Right atrium auricular region (tissue), 2 donors: ENCODE data around the gene COL6A1. TPM values are rescaled to one million over a fixed set of nuclear protein-coding genes. Genes with fewer than 3 reads are reported as not detected.
A peak's percentile ranks its signal among the peaks of the same experiment; 100 is the strongest.

ENCODE experiments used
- DNase-seq: peaks from one replicate; pipeline ENCODE4 v3.0.0-alpha.2; 2019; ENCODE audit warnings: low spot score
- H3K27ac ChIP-seq, 2 donors: fragments of 200-600 bp; sonication (generic); 1 replicate in 1 of 2; 2 replicates in 1 of 2; pipeline ENCODE4 v1.5.1; 2016 to 2019
- H3K27me3 ChIP-seq, 2 donors: fragments of 200-600 bp; sonication (generic); one replicate each; pipeline versions ENCODE4 v1.5.1 to v1.6.0; 2017 to 2019
- H3K36me3 ChIP-seq: fragments of 200-600 bp; sonication (generic); one replicate; pipeline ENCODE4 v1.5.1; 2016
- H3K4me1 ChIP-seq, 2 donors: fragments of 200-600 bp; sonication (generic); one replicate each; pipeline versions ENCODE4 v1.5.1 to v1.6.0; 2017 to 2019
- H3K4me3 ChIP-seq, 2 donors: fragments of 200-600 bp; sonication (generic); 1 replicate in 1 of 2; 2 replicates in 1 of 2; pipeline ENCODE4 v1.5.1; 2017 to 2019; ENCODE audit warnings: mild to moderate bottlenecking in 1 of 2, moderate library complexity in 1 of 2
- H3K9me3 ChIP-seq, 2 donors: fragments of 200-600 bp; sonication (generic); one replicate each; pipeline ENCODE4 v1.5.1; 2019
- total RNA-seq, 2 donors: library from RNA; depleted of rRNA; stranded (reverse); fragments of >200 nt; gene quantifications; one replicate each; pipeline ENCODE4 v1.1.0, GENCODE V29; 2016
- TF ChIP-seq, protein P1 (sequence below), 2 donors: fragments of 200-600 bp; sonication (generic); IDR thresholded peaks; one replicate each; pipeline ENCODE4 v1.5.1; 2019; ENCODE audit warnings: antibody characterized with exemption in 2 of 2

The COL6A1 gene
- total RNA-seq, 2 donors from 2014 or later = 201 to 278 TPM

DNA sequence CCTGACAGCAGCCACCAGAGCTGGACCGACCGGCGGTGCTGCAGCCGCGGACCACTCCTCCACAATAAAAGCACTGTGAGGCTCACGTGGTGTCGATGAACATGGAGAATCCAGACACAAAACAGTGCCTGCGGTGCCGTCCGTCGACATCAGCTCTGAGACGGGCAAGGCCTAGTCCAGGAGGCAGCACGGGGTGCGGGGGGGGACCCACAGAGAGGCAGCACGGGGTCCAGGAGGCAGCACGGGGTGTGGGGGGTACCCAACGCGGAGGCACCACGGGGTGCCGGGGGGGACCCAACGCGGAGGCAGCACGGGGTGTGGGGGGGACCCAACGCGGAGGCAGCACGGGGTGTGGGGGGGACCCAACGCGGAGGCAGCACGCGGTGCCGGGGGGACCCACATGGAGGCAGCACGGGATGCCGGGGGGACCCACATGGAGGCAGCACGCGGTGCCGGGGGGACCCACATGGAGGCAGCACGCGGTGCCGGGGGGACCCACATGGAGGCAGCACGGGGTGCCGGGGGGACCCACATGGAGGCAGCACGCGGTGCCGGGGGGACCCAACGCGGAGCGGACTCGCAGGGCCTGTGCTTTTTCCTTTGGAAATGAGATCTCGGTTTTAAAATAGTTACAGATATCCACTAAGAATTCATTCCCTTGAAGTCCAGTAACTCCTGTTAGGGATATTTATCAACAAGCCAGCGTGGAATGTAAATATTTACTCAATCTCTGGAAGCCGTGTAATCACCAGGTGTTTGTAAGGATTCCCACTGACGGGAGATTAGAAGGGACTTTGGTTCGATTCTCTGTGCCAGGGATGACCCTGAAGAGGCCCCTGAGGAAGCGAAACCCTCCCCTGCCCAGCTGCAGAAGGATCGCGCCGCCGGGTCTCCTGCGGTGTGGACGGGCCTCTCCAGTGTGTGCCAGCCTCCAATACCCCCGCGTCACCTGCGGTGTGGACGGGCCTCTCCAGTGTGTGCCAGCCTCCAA, 52.1 kb downstream of the COL6A1 start:
- no peaks in the 10 kb centered on the region for H3K27me3 ChIP-seq
- DNase-seq = no peak
- peaks cover 0 to 27% of the 10 kb centered on the region in 2 donors for H3K4me1 ChIP-seq
- TF ChIP-seq, protein P1, sequence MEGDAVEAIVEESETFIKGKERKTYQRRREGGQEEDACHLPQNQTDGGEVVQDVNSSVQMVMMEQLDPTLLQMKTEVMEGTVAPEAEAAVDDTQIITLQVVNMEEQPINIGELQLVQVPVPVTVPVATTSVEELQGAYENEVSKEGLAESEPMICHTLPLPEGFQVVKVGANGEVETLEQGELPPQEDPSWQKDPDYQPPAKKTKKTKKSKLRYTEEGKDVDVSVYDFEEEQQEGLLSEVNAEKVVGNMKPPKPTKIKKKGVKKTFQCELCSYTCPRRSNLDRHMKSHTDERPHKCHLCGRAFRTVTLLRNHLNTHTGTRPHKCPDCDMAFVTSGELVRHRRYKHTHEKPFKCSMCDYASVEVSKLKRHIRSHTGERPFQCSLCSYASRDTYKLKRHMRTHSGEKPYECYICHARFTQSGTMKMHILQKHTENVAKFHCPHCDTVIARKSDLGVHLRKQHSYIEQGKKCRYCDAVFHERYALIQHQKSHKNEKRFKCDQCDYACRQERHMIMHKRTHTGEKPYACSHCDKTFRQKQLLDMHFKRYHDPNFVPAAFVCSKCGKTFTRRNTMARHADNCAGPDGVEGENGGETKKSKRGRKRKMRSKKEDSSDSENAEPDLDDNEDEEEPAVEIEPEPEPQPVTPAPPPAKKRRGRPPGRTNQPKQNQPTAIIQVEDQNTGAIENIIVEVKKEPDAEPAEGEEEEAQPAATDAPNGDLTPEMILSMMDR (IDR thresholded peaks at IDR 0.05) = no peak
- H3K9me3 ChIP-seq = peaks cover 0 to 9% of the 10 kb centered on the region in 2 donors
- H3K4me3 ChIP-seq = no peak overlapping the region
- no peak overlapping the region for H3K27ac ChIP-seq
- no peaks in the 10 kb centered on the region for H3K36me3 ChIP-seq

DNA sequence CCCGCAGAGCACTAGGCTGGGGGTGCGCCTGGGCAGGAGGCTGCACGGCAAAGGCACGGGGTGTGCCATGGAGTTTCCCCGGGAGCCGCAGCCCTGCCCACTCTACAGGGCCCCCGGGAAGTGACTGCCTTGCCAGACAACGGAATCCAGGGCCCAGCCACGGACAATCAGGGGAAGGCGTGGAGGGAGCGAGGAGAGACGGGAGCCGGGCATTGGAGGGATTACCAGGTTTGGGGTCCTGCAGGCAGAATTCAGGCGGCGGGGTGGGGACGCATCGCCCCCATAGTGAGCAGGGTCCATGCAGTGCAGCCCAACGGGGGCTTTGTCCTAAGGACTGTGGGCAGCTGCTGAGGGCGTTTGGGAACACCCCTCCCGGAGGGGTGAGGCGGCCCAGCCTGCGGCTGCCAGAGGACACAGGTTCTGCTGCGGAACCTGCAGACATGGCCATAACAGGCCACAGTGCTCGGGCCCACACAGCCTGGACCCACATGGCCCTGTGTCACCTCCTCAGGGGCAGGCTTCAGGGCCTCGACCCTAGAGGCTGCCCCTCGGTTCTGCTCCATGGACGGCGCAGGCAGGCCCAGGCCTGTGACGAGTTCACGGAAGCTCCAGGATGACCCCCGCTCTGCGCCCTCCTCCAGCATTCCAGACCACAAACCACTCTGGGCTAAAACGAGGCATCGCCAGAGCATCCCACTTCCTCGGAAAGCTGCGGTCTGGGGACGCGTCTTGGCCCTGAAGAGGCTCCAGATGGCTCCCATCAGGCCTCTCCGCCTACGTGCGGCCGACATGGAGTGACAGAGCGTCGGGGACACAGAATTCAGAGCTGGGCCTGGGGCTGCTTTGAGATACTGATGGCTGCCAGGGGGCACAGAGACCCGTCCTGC, 54.5 kb downstream of the COL6A1 start:
- TF ChIP-seq, protein P1 (IDR thresholded peaks at IDR 0.05) = no peak
- Histone ChIP-seq H3K27me3 (no peaks in the 10 kb centered on the region), H3K36me3 (no peaks in the 10 kb centered on the region), H3K4me1 (peaks cover 0 to 35% of the 10 kb centered on the region in 2 donors), H3K9me3 (no peaks in the 10 kb centered on the region), H3K27ac (peak overlapping the region; percentile 43 to 67), H3K4me3 (no peak overlapping the region)
- DNase-seq = peak; percentile 63

- TF ChIP-seq, protein P1 (IDR thresholded peaks at IDR 0.05) = no peak
- DNase-seq = no peak
- Histone ChIP-seq H3K4me3 (no peak overlapping the region), H3K4me1 (peaks cover 0 to 35% of the 10 kb centered on the region in 2 donors), H3K36me3 (no peaks in the 10 kb centered on the region), H3K9me3 (no peaks in the 10 kb centered on the region), H3K27ac (peak overlapping the region; percentile 43 to 67), H3K27me3 (no peaks in the 10 kb centered on the region)
Measured at GRCh38 chr21:46036696-46037330, 55.2 kb downstream of the COL6A1 start.

- TF ChIP-seq, protein P1 (IDR thresholded peaks at IDR 0.05) = no peak
- H3K27me3 ChIP-seq = no peaks in the 10 kb centered on the region
- H3K9me3 ChIP-seq = no peaks in the 10 kb centered on the region
- peak overlapping the region; percentile 66 to 78 for H3K27ac ChIP-seq
- no peak for DNase-seq
- no peaks in the 10 kb centered on the region for H3K36me3 ChIP-seq
- peaks cover 0 to 35% of the 10 kb centered on the region in 2 donors for H3K4me1 ChIP-seq
- no peak overlapping the region for H3K4me3 ChIP-seq
Measured at GRCh38 chr21:46037331-46038325, 56.1 kb downstream of the COL6A1 start.
